Fibroblast of skin of right quadriceps (primary cell): ENCODE measurements around the gene SMIM35.
"Not testable (repeated sequence)": the region's sequence is repeated elsewhere in the genome, so short reads cannot be mapped to it uniquely, and the experiment has no call there.

Experiments
- DNase-seq: peaks from one replicate; pipeline ENCODE4 v3.0.0-alpha.2; 2013

Gene SMIM35

DNA sequence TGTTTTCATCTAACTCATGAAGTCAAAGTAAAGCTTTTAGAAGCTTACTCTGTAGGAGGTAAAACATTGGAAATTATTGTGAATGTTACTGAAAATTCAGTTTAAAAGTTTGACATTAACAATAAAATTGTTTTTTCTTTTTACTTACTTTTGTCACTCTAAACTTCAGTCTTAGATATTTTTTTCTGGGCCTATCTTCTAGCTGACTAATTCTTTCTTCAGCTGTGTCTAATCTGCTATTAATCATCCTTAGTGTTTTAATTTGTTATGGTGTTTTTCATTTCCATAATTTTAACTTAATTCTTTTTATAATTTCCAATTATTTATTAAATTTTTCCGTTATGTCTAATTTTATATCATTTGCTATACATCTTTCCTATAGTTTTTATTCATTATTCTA, 65.6 kb downstream of the SMIM35 start:
- no peak for DNase-seq

DNA sequence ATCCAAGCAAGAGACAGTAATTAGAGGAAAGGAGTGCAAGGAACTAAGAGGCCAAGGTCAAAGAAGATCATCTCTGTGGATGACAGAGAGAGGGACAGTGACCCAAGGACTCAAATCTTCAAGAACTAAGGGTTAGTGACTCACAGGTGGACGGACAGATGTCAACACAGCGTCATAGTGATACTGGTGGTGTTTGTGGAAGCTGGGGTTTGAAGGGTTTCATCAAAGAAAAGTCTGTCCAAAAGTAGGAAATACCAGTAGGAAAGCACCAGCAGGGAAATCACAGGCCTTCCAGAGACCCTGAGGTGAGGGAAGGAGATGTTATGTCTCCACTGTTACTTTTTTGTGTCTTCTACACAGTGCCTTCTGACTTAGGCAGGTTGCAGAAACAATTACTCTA, 68.4 kb downstream of the SMIM35 start:
- no peak for DNase-seq

DNA sequence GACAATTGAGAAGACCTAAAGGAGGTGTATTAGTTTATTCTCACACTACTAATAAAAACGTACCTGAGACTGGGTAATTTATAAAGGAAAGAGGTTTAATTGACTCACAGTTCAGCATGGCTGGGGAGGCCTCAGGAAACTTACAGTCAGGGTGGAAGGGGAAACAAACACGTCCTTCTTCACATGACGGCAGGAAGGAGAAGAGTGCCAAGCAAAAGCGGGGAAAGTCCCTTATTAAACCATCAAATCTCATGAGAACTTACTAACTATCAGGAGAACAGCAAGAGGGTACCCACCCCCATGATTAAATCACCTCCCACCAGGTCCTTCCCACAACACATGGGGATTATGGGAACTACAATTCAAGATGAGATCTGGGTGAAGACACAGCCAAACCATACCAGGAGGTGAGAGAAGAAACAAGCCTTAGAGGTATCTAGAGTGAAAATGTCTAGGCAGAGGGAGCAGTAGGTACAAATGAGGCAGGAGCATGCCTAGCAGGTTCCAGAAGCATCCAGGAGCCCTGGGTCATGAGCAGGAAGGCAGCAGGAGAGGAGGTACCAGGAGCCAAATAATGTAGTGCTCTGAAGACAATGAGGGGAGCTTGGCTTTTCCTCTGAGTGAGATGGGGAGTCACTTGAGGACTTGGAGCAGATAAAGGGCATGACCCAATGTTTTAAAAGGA, 69.0 kb downstream of the SMIM35 start:
- DNase-seq: no peak

DNA sequence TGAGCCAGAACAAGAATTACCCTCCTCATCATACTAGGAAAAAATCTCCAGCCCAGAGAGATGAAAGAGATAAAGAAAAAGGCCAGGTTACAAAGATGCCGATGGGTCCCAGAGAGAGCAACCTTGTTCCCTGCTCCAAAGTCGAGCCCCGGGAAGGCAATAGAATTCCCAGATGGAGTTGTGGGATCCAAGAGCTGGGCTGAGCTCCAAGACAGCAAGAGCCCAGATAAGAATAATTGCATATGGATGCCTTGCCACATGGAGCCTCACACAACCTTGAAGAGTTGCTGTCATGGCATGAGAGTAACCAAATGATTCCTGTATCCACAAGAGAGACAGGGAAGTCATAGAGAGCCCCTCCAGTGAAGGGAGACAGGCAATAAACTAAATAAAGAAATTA, 69.7 kb downstream of the SMIM35 start:
- no peak for DNase-seq

DNA sequence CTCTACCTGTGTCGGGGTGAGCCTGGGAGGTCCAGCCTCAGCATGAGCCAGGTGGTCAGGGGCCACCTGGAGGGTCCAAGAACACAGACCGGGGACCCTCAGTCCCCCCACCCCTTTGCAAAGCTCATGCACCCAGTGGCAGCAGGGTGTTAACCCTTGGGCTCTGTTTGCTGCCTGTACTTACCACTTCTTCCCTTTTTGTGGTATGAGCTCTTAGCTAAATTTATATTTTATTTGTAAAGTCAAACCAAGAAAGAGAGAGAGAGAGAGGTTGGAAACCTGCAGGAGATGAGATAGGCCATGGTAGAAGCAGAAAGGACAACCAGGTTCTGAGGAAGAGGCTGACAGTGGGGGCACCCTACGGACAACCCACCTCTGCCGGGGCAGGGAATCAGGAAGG, 70.7 kb downstream of the SMIM35 start:
- DNase-seq: no peak

DNA sequence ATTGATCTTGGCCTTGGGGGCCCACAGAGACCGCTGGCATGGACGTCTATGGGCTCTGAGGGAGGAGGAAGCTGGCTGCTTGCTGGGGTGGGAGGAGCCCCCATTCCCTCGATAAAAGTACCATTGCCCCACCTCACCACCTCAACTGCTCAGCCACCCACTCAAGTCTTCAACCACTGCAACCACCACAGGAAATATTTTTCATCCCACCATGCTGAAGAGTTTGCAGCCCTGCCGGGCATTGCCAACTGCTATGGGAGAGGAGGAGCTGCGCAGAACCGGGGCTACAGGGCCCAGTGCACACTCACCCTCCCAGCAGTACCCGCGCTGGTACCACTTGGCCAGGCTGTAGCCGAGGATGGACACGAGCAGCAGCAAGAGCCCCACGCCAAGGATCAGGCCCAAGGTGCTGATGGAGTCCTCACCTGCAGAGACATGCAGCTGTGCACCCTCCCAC, 71.3 kb downstream of the SMIM35 start:
- no peak for DNase-seq

DNA sequence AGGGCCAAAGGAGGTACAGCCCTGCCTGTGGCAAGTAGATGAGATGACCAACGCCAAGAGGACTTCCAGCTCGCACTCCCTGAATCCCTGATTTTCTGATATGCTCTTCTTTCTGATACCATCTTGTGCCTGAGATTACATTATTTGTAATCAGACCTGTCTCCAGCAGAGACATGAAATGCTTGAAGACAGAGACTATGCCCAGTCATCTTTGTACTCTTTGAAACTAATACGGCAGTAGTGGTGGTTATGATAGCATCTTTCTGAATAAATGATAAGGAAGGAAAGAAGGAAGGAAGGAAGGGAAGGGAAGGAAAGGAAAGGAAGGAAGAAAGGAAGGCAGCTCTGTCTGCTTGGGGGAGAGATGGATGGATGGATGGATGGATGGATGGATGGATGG, 72.7 kb downstream of the SMIM35 start:
- no peak for DNase-seq

DNA sequence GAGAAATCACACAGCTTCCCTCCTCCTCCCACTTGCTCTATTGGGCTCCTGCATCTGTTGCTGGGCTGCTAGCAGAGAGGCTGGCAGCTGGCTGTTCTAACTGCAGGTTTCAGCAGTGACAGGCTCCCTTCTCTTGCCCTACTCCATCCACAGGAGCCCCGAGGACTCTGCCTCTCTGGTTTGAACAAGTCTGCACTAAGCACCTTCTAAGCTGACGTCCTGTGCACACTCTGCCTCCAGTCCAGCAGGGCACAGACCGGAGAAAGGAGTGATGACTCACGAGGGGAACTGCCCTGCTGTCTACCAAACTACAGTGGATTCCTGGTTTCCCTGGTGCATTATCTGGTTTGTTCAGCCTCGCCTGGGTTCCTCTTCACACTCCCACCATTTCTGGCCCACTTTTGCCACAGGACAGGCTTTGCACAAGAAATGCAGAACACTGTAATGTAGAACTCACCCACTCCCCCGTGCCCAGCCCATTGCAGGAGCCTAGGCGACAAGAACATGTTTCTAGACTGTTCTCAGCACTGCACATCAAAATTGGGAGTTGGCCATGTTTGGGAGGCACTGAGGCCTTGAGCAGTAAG, 74.6 kb downstream of the SMIM35 start:
- DNase-seq: no peak

DNA sequence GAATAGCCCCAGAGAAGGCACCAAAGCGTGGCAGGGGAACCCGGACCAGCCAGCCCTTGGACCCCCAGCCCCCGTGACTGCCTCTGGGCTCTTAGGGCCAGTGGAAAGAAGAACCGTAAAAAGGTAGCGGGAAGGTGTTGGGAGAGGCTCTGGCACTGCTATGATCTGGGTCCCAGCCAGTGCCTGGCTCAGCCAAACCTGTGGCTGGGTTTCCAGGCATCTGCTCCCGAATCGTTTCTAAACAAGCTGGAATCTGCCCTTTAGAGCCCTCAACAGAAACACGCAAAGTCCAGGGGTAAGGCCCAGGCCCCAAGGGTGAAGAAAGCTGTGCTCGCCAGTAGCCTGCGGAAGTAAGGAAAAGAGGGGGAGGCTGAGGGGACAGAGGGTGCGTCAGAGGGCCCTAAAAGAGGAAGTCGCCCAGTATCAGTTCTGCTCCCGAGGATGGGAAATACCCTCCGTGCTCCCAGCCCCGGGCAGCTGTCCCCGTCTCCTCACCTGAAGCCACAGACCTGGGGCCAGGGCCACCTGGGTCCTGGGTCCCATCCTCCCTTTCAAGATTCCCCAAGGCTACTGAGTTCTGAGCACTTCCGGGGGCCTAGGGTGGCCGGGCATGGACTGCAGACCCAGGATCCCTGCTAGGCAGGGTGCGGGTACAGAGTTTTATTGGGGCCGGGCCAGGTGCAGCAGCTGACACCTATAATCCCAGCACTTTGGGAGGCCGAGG, 75.9 kb downstream of the SMIM35 start:
- DNase-seq: no peak

DNA sequence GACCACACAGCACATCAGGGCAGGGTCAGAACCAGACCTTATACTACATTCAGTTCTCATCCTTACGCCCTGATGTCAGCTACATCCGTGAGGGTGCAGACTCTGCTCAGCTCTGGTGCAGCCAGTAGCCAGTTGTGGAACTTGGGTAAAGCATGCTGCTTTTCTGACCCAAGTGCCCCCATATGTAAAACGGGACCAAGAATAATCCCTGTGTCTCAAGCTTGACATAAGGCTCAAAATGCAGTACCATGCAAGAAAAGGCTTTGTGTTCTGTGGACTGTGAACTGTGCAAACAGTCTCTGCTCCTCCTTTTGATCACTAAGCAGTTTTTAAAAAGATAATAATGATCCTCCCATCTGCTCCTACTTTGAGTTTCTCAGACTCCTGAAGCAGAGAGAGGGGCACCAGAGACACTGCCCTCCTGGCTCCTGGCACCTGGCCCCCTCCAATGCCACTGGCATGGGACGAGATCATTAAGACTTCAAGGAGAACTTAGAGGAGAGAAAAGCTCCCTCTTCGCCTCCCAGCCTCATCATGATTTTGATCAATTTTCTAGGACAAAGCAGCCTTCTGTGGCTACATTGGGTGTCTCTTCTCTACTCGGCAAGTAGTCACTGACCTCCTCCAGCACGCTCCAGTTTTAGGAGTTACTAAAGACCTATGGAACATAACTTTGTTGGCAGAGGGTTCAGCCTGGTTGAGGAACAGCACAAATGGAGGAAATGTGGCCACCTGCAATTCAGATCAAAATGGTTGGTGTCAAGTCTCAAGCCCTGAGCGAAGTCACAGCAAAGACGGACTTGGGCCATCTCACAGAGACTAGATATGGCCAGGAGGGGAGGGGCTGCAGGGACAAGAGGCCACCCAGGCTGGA, 76.7 kb downstream of the SMIM35 start:
- no peak for DNase-seq

DNA sequence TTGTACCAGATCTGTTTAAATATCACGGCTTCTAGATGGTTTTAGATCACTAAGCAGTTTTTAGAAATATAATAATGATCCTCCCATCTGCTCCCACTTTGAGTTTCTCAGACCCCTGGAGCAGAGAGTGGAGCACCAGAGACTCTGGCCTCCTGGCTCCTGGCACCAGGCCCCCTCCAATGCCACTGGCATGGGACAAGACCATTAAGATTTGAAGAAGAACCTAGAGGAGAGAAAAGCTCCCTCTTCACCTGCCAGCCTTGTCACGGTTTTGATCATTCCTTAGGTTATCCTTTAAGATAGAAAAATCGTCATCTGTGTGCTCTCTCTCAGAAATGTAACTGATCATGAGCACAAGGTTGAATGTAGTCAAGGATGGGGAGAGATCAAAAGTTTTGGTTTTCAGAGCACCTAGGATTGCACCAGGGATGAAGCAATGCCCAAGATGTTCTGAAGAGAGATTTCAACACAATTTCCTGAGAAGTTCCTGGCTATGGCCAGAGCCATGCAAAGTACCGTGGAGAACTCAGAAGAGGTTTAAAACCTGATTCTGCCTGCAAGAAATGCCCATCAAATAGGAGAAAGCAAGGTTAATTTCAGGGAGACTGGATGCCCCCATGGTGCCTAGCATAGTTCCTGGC, 78.4 kb downstream of the SMIM35 start:
- DNase-seq: no peak

DNA sequence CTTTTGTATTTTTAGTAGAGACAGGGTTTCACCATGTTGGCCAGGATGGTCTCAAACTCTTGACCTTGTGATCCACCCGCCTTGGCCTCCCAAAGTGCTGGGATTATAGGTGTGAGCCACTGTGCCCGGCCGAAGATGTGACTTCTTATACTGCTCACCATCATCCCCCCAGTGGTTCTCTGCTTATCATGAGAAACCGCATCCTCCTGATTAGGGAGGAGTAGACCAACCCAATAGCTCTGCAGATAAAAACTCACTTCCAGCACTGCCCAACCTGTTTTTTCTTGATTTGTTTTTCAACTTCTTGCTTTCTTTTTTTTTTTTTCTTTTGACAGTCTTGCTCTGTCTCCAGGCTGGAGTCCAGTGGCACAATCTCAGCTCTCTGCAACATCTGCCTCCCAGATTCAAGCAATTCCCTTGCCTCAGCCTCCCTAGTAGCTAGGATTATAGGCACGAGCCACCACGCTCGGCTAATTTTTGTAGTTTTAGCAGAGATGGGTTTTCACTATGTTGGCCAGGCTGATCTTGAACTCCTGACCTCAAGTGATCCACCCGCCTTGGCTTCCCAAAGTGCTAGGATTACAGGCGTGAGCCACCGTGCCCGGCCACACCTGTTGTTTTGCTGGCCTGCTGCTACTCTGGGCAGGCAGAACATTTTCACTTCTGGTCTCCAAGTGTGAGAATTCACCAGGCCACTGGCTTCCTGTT, 79.0 kb downstream of the SMIM35 start:
- not testable (repeated sequence) for DNase-seq

DNA sequence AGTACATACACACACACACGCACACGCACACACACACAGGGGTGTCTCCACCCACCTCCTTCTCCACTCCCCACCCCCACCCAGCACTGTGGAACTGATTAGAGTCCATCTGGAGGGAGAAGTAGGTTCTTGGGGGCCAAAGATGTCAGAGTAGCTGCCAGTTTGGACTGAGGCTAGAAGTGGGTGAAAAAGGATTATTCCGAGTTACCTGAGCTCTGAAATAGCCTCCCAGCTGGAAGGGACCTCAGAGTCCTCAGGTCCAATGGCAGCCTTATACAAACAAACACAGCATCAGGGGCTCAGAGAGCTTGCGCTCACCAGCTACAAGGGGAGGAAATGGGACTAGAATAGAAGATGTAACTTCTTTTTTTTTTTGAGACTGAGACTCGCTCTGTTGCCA, 79.7 kb downstream of the SMIM35 start:
- no peak for DNase-seq

DNA sequence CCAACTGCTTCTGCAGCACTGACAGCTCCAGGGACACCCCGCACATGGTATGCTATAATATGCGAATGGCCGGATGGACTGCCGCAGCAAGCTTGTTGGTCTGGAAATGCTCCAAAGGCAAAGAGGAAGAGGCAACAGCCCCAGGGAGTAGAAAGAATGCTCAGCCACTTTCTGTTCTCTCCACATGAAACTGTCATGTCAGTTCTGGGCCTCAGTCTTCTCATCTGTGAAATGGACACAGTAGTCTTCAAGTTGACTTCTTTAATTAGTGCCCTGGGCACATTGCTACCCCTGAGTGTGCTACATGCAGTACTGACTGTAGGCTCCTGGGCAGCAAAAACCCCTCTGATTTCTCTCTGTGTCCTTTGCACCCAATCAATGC, 80.6 kb downstream of the SMIM35 start:
- DNase-seq: no peak

DNA sequence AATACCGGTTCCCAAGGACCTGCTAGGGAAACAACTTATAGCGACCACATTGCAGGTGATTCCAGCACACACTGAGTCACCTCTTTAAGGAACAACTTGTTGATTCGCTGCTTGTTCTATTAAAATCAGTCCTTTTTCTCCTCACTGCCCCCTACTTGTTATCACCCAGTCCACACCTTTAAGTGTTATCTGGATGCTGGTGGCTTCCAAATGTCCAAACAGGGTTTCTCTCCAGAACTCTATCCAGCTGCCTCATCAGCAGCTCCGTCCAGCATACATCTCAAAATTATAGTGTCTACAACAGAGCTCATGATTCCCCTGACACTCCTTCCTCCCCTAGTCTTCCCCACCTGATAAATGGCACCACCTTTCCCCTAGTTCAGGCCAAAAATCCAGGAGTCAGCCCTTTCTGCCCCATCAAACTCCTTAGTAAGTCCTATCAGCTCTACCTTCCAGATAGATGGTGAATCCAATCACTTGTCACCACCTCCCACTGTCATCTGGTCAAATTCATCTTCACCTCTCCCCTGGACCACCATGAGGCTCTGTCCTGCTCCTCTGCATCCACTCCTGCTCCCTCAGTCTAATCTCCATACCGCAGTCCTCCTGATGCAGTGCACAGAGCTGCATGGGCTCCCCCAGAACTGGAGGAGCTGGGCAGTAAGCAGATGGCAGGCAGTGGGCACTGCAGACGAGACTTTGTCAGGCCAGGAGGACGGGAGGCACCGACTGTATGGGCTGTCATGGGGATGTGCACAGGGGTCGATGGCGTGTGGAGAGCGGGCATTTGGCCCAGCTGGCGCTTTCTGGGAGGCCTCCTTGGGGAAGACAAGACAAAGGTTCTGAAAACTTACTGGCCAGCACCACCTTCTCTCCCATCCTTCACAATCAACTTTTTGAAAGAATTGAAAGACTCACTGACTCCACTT, 81.3 kb downstream of the SMIM35 start:
- DNase-seq: no peak

DNA sequence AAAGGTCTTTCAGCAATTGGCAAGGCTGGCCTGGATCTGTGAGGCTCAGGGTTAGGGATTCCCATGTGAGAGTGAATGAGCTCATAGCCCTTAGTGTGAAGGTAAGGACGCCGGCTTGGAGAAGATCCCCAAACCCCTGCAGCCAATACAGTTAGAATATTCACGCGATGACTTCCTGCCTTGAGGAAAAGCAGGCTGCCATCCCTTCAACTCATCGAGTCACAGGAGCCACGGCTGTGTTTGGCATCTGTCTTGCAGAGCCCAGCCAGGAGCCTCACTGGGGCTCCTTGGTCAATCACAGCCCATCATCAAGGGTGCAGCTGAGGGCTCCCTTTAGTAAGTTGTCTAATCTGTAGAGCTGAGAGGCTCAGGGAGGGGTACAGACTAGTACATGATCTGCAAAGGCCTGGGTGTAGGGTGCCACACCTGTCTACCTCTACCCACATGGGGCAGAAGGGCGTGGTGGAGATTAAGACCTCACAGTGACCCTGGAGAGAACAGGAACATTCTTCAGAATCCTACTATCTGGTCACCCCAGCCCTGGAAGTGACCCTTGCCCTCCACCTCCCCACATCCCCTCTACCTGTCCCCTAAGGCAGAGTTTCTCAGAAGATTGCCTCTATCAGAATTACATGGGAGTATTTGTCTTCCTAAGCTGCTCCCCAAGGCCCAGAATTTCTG, 82.1 kb downstream of the SMIM35 start:
- DNase-seq: no peak

DNA sequence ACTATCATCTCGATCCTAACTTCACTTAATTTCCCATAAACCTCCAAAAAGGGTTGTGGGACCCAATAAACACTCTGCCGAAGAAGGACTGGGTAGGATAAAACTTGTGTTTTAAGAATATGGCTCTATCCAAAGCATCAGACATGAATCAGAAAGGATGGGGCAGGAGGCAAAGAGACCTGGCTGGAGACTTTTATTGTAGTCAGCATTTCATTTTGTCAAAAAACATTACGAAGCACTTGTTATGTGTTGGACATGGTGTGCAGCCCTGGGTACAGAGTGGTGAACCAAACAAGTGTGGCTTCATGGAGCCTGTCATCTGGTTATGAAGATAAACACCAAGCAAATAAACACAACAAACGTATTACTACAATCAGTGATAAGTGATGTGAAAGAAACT, 83.3 kb downstream of the SMIM35 start:
- DNase-seq: no peak

DNA sequence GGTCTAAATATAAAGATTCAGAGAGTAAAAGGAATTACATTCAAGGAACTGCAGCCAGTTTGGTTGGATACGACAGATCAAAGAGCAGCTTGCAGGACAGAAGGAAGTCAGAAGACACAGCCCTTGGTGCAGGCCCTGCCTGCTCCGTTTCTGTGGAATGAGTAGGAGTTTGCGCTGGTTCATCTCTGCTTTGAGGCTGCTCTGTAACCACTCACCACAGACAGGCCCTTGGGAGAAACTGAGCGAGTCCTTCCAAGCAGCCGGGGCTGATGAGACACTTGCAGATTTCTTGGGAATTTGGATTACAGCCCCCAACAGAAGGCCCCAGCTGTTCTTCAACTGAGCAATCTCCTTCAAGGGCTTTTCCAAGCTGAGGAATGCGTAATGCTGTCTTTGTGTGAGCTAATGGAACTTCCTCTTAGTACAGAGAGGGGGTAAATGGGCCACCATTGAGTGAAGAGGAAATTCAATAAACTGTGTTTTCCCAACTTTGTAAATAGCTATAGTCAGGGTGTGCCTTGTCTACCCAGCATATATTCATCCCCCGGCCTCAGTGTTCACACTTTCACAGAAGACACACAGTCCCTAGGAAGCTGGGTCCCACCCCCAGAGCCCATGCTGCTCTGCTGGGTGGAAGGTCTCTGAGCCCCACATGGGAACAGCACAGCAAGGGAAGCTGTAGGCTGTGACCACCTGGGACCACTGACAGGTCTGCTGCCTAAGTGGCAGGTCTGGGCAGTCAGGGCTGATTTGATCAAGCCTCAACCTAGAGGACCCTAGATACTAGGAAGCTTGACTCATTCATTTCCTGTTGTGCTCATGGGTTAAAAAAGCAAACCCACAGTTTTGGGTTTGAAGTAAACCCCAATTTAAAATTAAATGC, 84.0 kb downstream of the SMIM35 start:
- DNase-seq: peak; percentile 51

DNA sequence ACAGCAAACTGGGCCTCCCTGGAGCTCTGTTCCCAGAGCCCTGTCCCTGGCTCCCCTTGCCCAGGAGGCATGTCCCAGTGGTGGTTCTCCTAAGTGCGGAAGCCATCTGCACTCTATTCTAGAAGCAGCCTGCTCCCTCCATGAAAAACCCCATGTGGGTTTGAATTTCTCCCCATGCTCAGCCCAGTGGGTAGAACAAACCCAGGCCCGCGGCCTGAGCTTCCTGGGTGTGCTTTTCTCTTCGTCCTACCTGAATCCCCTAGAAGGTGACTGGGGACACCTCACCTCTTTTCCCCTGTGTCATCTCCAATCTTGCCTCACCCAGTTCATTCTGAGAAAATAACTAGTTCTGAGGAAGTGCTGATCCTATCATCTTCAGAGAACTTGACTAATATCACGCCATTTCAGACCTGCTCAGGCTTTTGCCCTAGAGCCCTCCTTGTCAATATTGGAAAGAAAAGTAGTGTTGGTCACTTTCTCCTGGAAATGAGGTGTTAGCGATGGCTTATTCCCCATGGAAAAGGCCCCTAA, 84.7 kb downstream of the SMIM35 start:
- no peak for DNase-seq
